Muscle of leg (tissue), 11 donors: ENCODE results near the gene CWF19L1. TPM values are rescaled to one million over a fixed set of nuclear protein-coding genes. Genes with fewer than 3 reads are reported as not detected.

Experiments used
- DNase-seq: peaks from one replicate; pipeline ENCODE4 v3.0.0; 2013
- H3K27ac ChIP-seq: one replicate; pipeline ENCODE4 v1.5.1; 2013; ENCODE audit warnings: mild to moderate bottlenecking, low read length, control low read depth
- H3K27me3 ChIP-seq: one replicate; pipeline ENCODE4 v1.6.1; 2013; ENCODE audit warnings: low read length; ENCODE audit not compliant: control insufficient read depth, insufficient read depth
- H3K36me3 ChIP-seq: one replicate; pipeline ENCODE4 v1.6.1; 2013; ENCODE audit warnings: low read length; ENCODE audit not compliant: control insufficient read depth, insufficient read depth
- H3K4me1 ChIP-seq: one replicate; pipeline ENCODE4 v1.6.1; 2013; ENCODE audit warnings: low read length; ENCODE audit not compliant: control insufficient read depth, insufficient read depth
- H3K4me3 ChIP-seq: one replicate; pipeline ENCODE4 v1.5.1; 2013; ENCODE audit warnings: low read length, control low read depth
- H3K9me3 ChIP-seq: replicated peaks from 2 replicates; pipeline ENCODE4 v1.6.1; 2013; ENCODE audit warnings: low read depth, low read length; ENCODE audit not compliant: control insufficient read depth
- WGBS: methylation state at CpG from one replicate; pipeline ENCODE4 v1.1.5; 2013; ENCODE audit warnings: missing lambda C conversion rate; ENCODE audit not compliant: insufficient coverage; 5-methylcytosine and 5-hydroxymethylcytosine counted together
- polyA plus RNA-seq, 8 donors: library from polyadenylated mRNA; unstranded; fragments of 120-200 nt; gene quantifications; one replicate each; pipeline versions ENCODE4 v1.2.1 to v1.2.3, GENCODE V29; 2013; ENCODE audit warnings: inconsistent platforms in 1 of 8, low replicate concordance in 1 of 8; ENCODE audit not compliant: insufficient read length in 8 of 8, insufficient read depth in 1 of 8
- total RNA-seq: library from RNA; stranded (reverse); fragments of 120-200 nt; gene quantifications from one replicate; pipeline ENCODE4 v1.2.4, GENCODE V29; 2013

CWF19L1 gene
- total and polyA plus RNA-seq, 9 donors = 16.7 to 25.9 (median 20.5) TPM

GRCh38 chr10:100184840-100185239 is 82.6 kb downstream of the CWF19L1 start:
- WGBS = no CpG with 5 or more reads among the region's 4 CpGs
- H3K36me3 ChIP-seq = peaks cover 15% of the 10 kb centered on the region
- peak; percentile 53 for DNase-seq
- H3K9me3 ChIP-seq = no peaks in the 10 kb centered on the region
- H3K27me3 ChIP-seq = no peaks in the 10 kb centered on the region
- H3K27ac ChIP-seq = peak overlapping the region; percentile 96
- H3K4me3 ChIP-seq = peak overlapping the region; percentile 90
- peaks cover 9% of the 10 kb centered on the region for H3K4me1 ChIP-seq

DNA sequence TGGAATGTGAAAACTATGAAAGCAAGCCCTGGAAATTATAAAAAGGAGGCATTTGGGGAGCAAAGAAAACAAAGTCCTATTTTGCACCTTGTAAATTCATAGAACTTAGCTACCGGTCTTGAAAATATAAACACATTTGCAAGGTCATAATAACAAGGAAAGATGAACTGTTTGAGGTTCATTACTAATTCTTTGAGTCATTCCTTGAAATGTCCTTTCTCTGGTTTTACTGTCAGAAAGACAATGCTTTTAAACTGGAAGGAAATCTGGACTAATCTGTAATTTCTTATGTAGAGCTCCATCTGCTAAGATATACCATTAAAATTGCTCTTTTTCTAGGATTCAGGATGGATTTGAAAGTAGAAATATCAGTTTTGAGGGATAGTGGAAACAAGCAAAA is 83.0 kb downstream of the CWF19L1 start:
- H3K36me3 ChIP-seq = peaks cover 18% of the 10 kb centered on the region
- no CpG with 5 or more reads among the region's 1 CpG for WGBS
- H3K27me3 ChIP-seq = no peaks in the 10 kb centered on the region
- H3K4me3 ChIP-seq = peak overlapping the region; percentile 90
- peaks cover 9% of the 10 kb centered on the region for H3K4me1 ChIP-seq
- peak overlapping the region; percentile 96 for H3K27ac ChIP-seq
- H3K9me3 ChIP-seq = no peaks in the 10 kb centered on the region
- no peak for DNase-seq

GRCh38 chr10:100183481-100183880 is 84.0 kb downstream of the CWF19L1 start:
- no peaks in the 10 kb centered on the region for H3K27me3 ChIP-seq
- no CpG with 5 or more reads among the region's 3 CpGs for WGBS
- peaks cover 21% of the 10 kb centered on the region for H3K36me3 ChIP-seq
- H3K4me3 ChIP-seq = no peak overlapping the region
- no peak overlapping the region for H3K27ac ChIP-seq
- no peaks in the 10 kb centered on the region for H3K9me3 ChIP-seq
- H3K4me1 ChIP-seq = peaks cover 9% of the 10 kb centered on the region
- DNase-seq = peak; percentile 7

- H3K27ac ChIP-seq = no peak overlapping the region
- H3K27me3 ChIP-seq = no peaks in the 10 kb centered on the region
- H3K4me3 ChIP-seq = no peak overlapping the region
- no peaks in the 10 kb centered on the region for H3K9me3 ChIP-seq
- peaks cover 9% of the 10 kb centered on the region for H3K4me1 ChIP-seq
- H3K36me3 ChIP-seq = peaks cover 22% of the 10 kb centered on the region
- no peak for DNase-seq
- no CpG with 5 or more reads among the region's 3 CpGs for WGBS
Measured at GRCh38 chr10:100182908-100183307, 84.5 kb downstream of the CWF19L1 start.

Other genes starting within 250 kb of the CWF19L1 start
- gene CPN1, start 185.8 kb downstream of the CWF19L1 start, total RNA-seq = 0.09 TPM
- gene CPN1, start 185.8 kb downstream of the CWF19L1 start, polyA plus RNA-seq = under 1 TPM in 3 of 8 donors, not detected in 5; 0.08 to 0.26 (median 0.20) TPM
- gene ERLIN1, start 81.6 kb downstream of the CWF19L1 start, total RNA-seq = 21.1 TPM
- gene ERLIN1, start 81.6 kb downstream of the CWF19L1 start, polyA plus RNA-seq = 10 to 100 TPM; 28.5 to 49.4 (median 36.6) TPM
- gene CHUK, start 38.0 kb downstream of the CWF19L1 start, total RNA-seq = 13.6 TPM
- gene CHUK, start 38.0 kb downstream of the CWF19L1 start, polyA plus RNA-seq = 10 to 100 TPM; 10.7 to 18.6 (median 15.0) TPM
- 26.0 TPM for gene BLOC1S2, start 19.0 kb upstream of the CWF19L1 start, total RNA-seq
- gene BLOC1S2, start 19.0 kb upstream of the CWF19L1 start, polyA plus RNA-seq = 10 to 100 TPM; 22.7 to 32.7 (median 25.3) TPM
- gene PKD2L1, start 62.6 kb upstream of the CWF19L1 start, total RNA-seq = 0.04 TPM
- under 1 TPM in 6 of 8 donors, not detected in 2; 0.06 to 0.32 (median 0.12) TPM for gene PKD2L1, start 62.6 kb upstream of the CWF19L1 start, polyA plus RNA-seq
- gene SCD, start 79.6 kb upstream of the CWF19L1 start, total RNA-seq = 10.4 TPM
- 10 to 100 TPM in 7 of 8 donors, 1 to 10 TPM in 1; 9.8 to 34.9 (median 19.0) TPM for gene SCD, start 79.6 kb upstream of the CWF19L1 start, polyA plus RNA-seq
- gene WNT8B, start 195.4 kb upstream of the CWF19L1 start, total RNA-seq = not detected
- gene WNT8B, start 195.4 kb upstream of the CWF19L1 start, polyA plus RNA-seq = under 1 TPM in 2 of 8 donors, not detected in 6; 0.05 to 0.11 TPM